Inferior parietal cortex (tissue), 1 donor: Measurements from ENCODE around the gene LDLRAD4.

Source experiments
- DNase-seq: peaks from one replicate; pipeline ENCODE4 v3.0.0-alpha.2; 2016; ENCODE audit errors: extremely low spot score

LDLRAD4 gene

GRCh38 chr18:13218368-13218991, at the start of gene LDLRAD4:
Gene LDLRAD4 (plus strand): TSS chr18:13218760.
- DNase-seq = no peak

GRCh38 chr18:13173578-13174145, 44.9 kb upstream of the LDLRAD4 start:
- DNase-seq = no peak

- DNase-seq = no peak
Observed at GRCh38 chr18:13175266-13175665, 43.3 kb upstream of the LDLRAD4 start.

GRCh38 chr18:13175754-13176210, 42.8 kb upstream of the LDLRAD4 start:
- no peak for DNase-seq

- DNase-seq = no peak
Observed at GRCh38 chr18:13176847-13177246, 41.7 kb upstream of the LDLRAD4 start.

GRCh38 chr18:13178197-13178596, 40.4 kb upstream of the LDLRAD4 start:
- no peak for DNase-seq

GRCh38 chr18:13178976-13179375, 39.6 kb upstream of the LDLRAD4 start:
- no peak for DNase-seq

- no peak for DNase-seq
Observed at GRCh38 chr18:13179566-13180113, 38.9 kb upstream of the LDLRAD4 start.

- no peak for DNase-seq
Observed at GRCh38 chr18:13180614-13181375, 37.8 kb upstream of the LDLRAD4 start.

GRCh38 chr18:13181765-13182164, 36.8 kb upstream of the LDLRAD4 start:
- no peak for DNase-seq

- no peak for DNase-seq
Observed at GRCh38 chr18:13183359-13183758, 35.2 kb upstream of the LDLRAD4 start.

- no peak for DNase-seq
Observed at GRCh38 chr18:13183790-13184189, 34.8 kb upstream of the LDLRAD4 start.

GRCh38 chr18:13184396-13184795, 34.2 kb upstream of the LDLRAD4 start:
- DNase-seq = no peak

- no peak for DNase-seq
Observed at GRCh38 chr18:13185675-13186198, 32.8 kb upstream of the LDLRAD4 start.

- no peak for DNase-seq
Observed at GRCh38 chr18:13186687-13187086, 31.9 kb upstream of the LDLRAD4 start.

GRCh38 chr18:13187498-13187897, 31.1 kb upstream of the LDLRAD4 start:
- no peak for DNase-seq

- no peak for DNase-seq
Observed at GRCh38 chr18:13191031-13191430, 27.5 kb upstream of the LDLRAD4 start.

- DNase-seq = no peak
Observed at GRCh38 chr18:13191779-13192178, 26.8 kb upstream of the LDLRAD4 start.

GRCh38 chr18:13192970-13193369, 25.6 kb upstream of the LDLRAD4 start:
- DNase-seq = no peak

GRCh38 chr18:13194239-13194638, 24.3 kb upstream of the LDLRAD4 start:
- no peak for DNase-seq

- DNase-seq = no peak
Observed at GRCh38 chr18:13198701-13199100, 19.9 kb upstream of the LDLRAD4 start.

GRCh38 chr18:13199169-13199568, 19.4 kb upstream of the LDLRAD4 start:
- no peak for DNase-seq
